OCI-LY3 (cell line): ENCODE measurements around the gene NDUFAF3.

Experiments
- H2AFZ ChIP-seq: fragments of 200-600, 300-600 bp; shearing (Covaris generic); 2 replicates; pipeline ENCODE4 v1.6.0; 2014; ENCODE audit warnings: antibody characterized with exemption, low read depth, low read length
- H3K27ac ChIP-seq: fragments of 200-600, 300-600 bp; sonication (generic); 2 replicates; pipeline ENCODE4 v1.5.1; 2014; ENCODE audit warnings: mild to moderate bottlenecking, low read length, moderate library complexity, mixed read lengths
- H3K27me3 ChIP-seq: fragments of 200-600, 300-600 bp; sonication (generic); 2 replicates; pipeline ENCODE4 v1.6.1; 2014; ENCODE audit warnings: low read depth, low read length, mixed read lengths
- H3K36me3 ChIP-seq: fragments of 200-600, 300-600 bp; sonication (generic); replicated peaks from 2 replicates; pipeline ENCODE3; 2014; ENCODE audit warnings: low read depth, low read length, mixed read lengths
- H3K4me1 ChIP-seq: fragments of 300-600, 200-600 bp; sonication (generic); 2 replicates; pipeline ENCODE4 v1.6.1; 2014; ENCODE audit warnings: low read length, mixed read lengths
- H3K4me2 ChIP-seq: fragments of 200-600, 300-600 bp; sonication (generic); 2 replicates; pipeline ENCODE4 v1.6.1; 2014; ENCODE audit warnings: low read length, mixed read lengths
- H3K4me3 ChIP-seq: fragments of 300-600, 200-600 bp; sonication (generic); 2 replicates; pipeline ENCODE4 v1.5.1; 2014; ENCODE audit warnings: antibody characterized with exemption, mild to moderate bottlenecking, low read length, moderate library complexity
- H3K79me2 ChIP-seq: fragments of 300-600, 200-600 bp; shearing (Covaris generic); 2 replicates; pipeline ENCODE4 v1.6.1; 2014; ENCODE audit warnings: mild to moderate bottlenecking, low read length, mixed read lengths
- H3K9ac ChIP-seq: fragments of 300-600, 200-600 bp; shearing (Covaris generic); 2 replicates; pipeline ENCODE4 v1.6.0; 2014; ENCODE audit warnings: mild to moderate bottlenecking, low read length, moderate library complexity
- H3K9me3 ChIP-seq: fragments of 200-600, 300-600 bp; shearing (Covaris generic); 2 replicates; pipeline ENCODE4 v1.6.1; 2014; ENCODE audit warnings: low read length, mixed read lengths; ENCODE audit not compliant: insufficient read depth
- H4K20me1 ChIP-seq: fragments of 200-600, 300-600 bp; sonication (generic); 2 replicates; pipeline ENCODE4 v1.6.1; 2016; ENCODE audit warnings: low read length, mixed read lengths; ENCODE audit not compliant: insufficient read depth
- EZH2phosphoT487 ChIP-seq: fragments of 200-600 bp; shearing (Covaris generic); IDR thresholded peaks from 2 replicates; pipeline ENCODE4 v1.6.1; 2018; ENCODE audit warnings: antibody characterized with exemption, mixed run types, low read depth
- TF ChIP-seq, protein P1 (sequence below): fragments of 200-600, 300-600 bp; sonication (generic); IDR thresholded peaks from 2 replicates; pipeline ENCODE4 v1.5.1; 2014; ENCODE audit warnings: antibody characterized with exemption, low read length, low read depth

Gene NDUFAF3

DNA sequence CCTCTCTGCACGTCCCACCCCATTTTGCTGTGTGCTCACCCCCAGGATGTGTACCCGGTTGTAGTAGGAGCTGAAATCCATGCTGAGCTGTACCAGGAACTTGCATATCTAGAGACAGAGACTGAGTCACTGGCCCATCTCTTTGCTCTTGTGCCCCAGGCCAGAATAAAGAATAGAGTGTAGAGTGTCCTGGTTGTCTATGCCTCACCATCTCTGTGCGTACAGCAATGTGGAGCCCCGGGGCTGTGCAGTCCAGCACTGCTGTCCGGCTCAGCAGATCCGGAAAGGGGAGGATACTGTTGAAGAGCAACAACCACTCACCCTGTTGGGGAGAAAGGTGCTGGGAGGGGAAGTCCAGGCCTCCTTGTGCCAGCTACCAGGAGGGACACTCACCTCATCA lies 6.2 kb upstream of the NDUFAF3 start:
- peaks cover 47% of the 10 kb centered on the region for H3K79me2 ChIP-seq
- no peak overlapping the region for H3K9ac ChIP-seq
- no peak overlapping the region for H3K27ac ChIP-seq

GRCh38 chr3:49016414-49017228 lies 5.3 kb upstream of the NDUFAF3 start:
- TF ChIP-seq, protein P1, sequence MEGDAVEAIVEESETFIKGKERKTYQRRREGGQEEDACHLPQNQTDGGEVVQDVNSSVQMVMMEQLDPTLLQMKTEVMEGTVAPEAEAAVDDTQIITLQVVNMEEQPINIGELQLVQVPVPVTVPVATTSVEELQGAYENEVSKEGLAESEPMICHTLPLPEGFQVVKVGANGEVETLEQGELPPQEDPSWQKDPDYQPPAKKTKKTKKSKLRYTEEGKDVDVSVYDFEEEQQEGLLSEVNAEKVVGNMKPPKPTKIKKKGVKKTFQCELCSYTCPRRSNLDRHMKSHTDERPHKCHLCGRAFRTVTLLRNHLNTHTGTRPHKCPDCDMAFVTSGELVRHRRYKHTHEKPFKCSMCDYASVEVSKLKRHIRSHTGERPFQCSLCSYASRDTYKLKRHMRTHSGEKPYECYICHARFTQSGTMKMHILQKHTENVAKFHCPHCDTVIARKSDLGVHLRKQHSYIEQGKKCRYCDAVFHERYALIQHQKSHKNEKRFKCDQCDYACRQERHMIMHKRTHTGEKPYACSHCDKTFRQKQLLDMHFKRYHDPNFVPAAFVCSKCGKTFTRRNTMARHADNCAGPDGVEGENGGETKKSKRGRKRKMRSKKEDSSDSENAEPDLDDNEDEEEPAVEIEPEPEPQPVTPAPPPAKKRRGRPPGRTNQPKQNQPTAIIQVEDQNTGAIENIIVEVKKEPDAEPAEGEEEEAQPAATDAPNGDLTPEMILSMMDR: no peak
- no peak for TF ChIP-seq EZH2phosphoT487
- no peak overlapping the region for H3K27ac ChIP-seq
- no peaks in the 10 kb centered on the region for H3K27me3 ChIP-seq
- no peak overlapping the region for H2AFZ ChIP-seq
- peaks cover 16% of the 10 kb centered on the region for H3K4me1 ChIP-seq
- peaks cover 43% of the 10 kb centered on the region for H3K79me2 ChIP-seq
- H3K9ac ChIP-seq: no peak overlapping the region
- H3K36me3 ChIP-seq: peaks cover 47% of the 10 kb centered on the region
- H3K4me2 ChIP-seq: peak overlapping the region; percentile 78
- no peaks in the 10 kb centered on the region for H3K9me3 ChIP-seq
- H3K4me3 ChIP-seq: 0 out of 2 replicates have a peak overlapping the region, but pooled peaks have one; percentile 81
- peaks cover 32% of the 10 kb centered on the region for H4K20me1 ChIP-seq

More for the DNA sequence above, 6.2 kb upstream of the NDUFAF3 start:
- peaks cover 51% of the 10 kb centered on the region for H3K36me3 ChIP-seq
- TF ChIP-seq, protein P1: no peak
- no peak for TF ChIP-seq EZH2phosphoT487
- H3K4me2 ChIP-seq: no peak overlapping the region
- peaks cover 37% of the 10 kb centered on the region for H4K20me1 ChIP-seq
- peaks cover 16% of the 10 kb centered on the region for H3K4me1 ChIP-seq
- H3K9me3 ChIP-seq: no peaks in the 10 kb centered on the region
- H3K27me3 ChIP-seq: no peaks in the 10 kb centered on the region
- H2AFZ ChIP-seq: no peak overlapping the region
- no peak overlapping the region for H3K4me3 ChIP-seq

DNA sequence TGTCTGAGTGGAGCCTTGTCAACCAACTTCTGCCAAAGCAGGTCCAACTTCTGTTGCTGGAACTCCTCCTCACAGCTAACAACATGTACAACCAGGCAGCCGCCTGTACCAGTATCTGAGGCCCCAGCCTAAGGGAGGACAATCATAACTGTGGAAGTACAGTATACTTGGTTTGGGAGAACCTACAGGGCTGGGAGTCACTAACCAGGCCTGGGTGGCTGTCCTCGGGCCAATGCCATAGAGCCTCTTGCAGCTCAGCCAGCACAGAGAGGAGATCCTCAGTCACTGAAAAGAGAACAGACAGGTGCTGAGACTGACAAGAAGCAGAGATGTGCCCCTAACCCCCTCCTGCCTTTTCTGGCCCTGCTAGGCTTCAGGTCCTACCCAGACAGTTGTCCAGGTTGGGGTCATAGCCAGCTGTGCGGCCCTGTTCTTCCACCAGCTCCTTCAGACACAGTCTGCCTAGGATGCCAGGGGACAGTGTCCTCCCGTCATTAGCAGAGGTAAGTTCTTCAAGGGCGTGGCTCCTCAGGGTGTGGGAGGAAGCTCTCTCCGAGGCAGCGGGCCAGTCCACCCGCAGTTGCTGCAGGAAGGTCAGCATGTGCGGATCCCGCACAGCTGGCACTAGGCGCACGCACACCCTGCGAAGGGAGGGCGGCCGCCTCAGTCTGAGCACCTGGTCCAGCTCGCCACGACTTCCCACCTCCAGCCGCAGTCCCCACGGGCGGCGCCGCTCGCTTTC lies 4.5 kb upstream of the NDUFAF3 start:
- no peak for TF ChIP-seq EZH2phosphoT487
- TF ChIP-seq, protein P1: no peak
- Histone ChIP-seq H2AFZ (no peak overlapping the region), H3K9ac (peak overlapping the region; percentile 62), H3K4me1 (peaks cover 16% of the 10 kb centered on the region), H3K79me2 (peaks cover 40% of the 10 kb centered on the region), H3K4me2 (peak overlapping the region; percentile 78), H3K27me3 (no peaks in the 10 kb centered on the region), H3K4me3 (peak overlapping the region; percentile 81), H3K9me3 (no peaks in the 10 kb centered on the region), H3K36me3 (peaks cover 39% of the 10 kb centered on the region), H4K20me1 (peaks cover 25% of the 10 kb centered on the region), H3K27ac (peak overlapping the region; percentile 57; the same call in 1 of the 2 replicates)
